Measurements from ENCODE around the gene IFT57. TPM values are rescaled to one million over a fixed set of nuclear protein-coding genes. Genes with fewer than 3 reads are reported as not detected.

Gene IFT57
- total and polyA plus RNA-seq, 10 donors: 26.2 to 48.9 (median 38.9) TPM

- Histone ChIP-seq H3K27me3 (replicated peaks in 1 of 7) (no peaks in the 10 kb centered on the region), H3K27ac (no peak overlapping the region), H3K36me3 (peaks cover 0 to 19% (median 5%) of the 10 kb centered on the region in 6 donors), H3K4me1 (peaks cover 0 to 15% (median 4%) of the 10 kb centered on the region in 6 donors), H3K9me3 (no peaks in the 10 kb centered on the region), H3K4me3 (no peak overlapping the region)
- 67 to 85% (median 77%) methylated on average over 2 of the region's 2 CpGs for WGBS, 5 donors
- TF ChIP-seq POLR2AphosphoS5 (IDR thresholded peaks at IDR 0.05): no peak
- no peak for TF ChIP-seq POLR2A (IDR thresholded peaks at IDR 0.05)
- TF ChIP-seq CTCF (IDR thresholded peaks at IDR 0.05 in 8 of 11, conservative IDR thresholded peaks at IDR 0.05 in 3 of 11): no peak
- no peak for DNase-seq
- intact Hi-C loops (cut with DNase I; ENCODE audit: low total_unique reads): no loop called here
Observed at GRCh38 chr3:108171106-108171505, 51.1 kb downstream of the IFT57 start.

- Histone ChIP-seq H3K27me3 (replicated peaks in 1 of 7) (no peaks in the 10 kb centered on the region), H3K4me3 (no peak overlapping the region), H3K9me3 (no peaks in the 10 kb centered on the region), H3K36me3 (peaks cover 0 to 77% (median 8%) of the 10 kb centered on the region in 6 donors), H3K4me1 (peaks cover 0 to 8% (median 0%) of the 10 kb centered on the region in 6 donors), H3K27ac (no peak overlapping the region)
- no peak for TF ChIP-seq CTCF (IDR thresholded peaks at IDR 0.05 in 8 of 11, conservative IDR thresholded peaks at IDR 0.05 in 3 of 11)
- no peak for TF ChIP-seq POLR2AphosphoS5 (IDR thresholded peaks at IDR 0.05)
- no peak for TF ChIP-seq POLR2A (IDR thresholded peaks at IDR 0.05)
- no peak for DNase-seq
- intact Hi-C loops (cut with DNase I; ENCODE audit: low total_unique reads): no loop called here
Observed at GRCh38 chr3:108164391-108164790, 57.8 kb downstream of the IFT57 start.

GRCh38 chr3:108159865-108160264 is 62.4 kb downstream of the IFT57 start:
- no peak for DNase-seq
- no peaks in the 10 kb centered on the region for H3K27me3 ChIP-seq (replicated peaks in 1 of 7)
- no peak overlapping the region for H3K4me3 ChIP-seq
- TF ChIP-seq CTCF (IDR thresholded peaks at IDR 0.05 in 8 of 11, conservative IDR thresholded peaks at IDR 0.05 in 3 of 11) (no peak), POLR2AphosphoS5 (IDR thresholded peaks at IDR 0.05) (no peak), POLR2A (IDR thresholded peaks at IDR 0.05) (no peak)
- no peaks in the 10 kb centered on the region for H3K9me3 ChIP-seq
- no peak overlapping the region for H3K27ac ChIP-seq
- peaks cover 0 to 46% (median 0%) of the 10 kb centered on the region in 6 donors for H3K36me3 ChIP-seq
- intact Hi-C loops (cut with DNase I; ENCODE audit: low total_unique reads): no loop called here
- H3K4me1 ChIP-seq: peaks cover 0 to 16% (median 0%) of the 10 kb centered on the region in 6 donors
- 41 to 52% (median 48%) methylated on average over 1 of the region's 1 CpG for WGBS, 5 donors

- TF ChIP-seq POLR2AphosphoS5 (IDR thresholded peaks at IDR 0.05): no peak
- no peak for TF ChIP-seq POLR2A (IDR thresholded peaks at IDR 0.05)
- no peak for TF ChIP-seq CTCF (IDR thresholded peaks at IDR 0.05 in 8 of 11, conservative IDR thresholded peaks at IDR 0.05 in 3 of 11)
- Histone ChIP-seq H3K9me3 (peaks cover 0 to 5% (median 0%) of the 10 kb centered on the region in 8 donors), H3K4me1 (peaks cover 0 to 16% (median 0%) of the 10 kb centered on the region in 6 donors), H3K36me3 (peaks cover 0 to 38% (median 0%) of the 10 kb centered on the region in 6 donors), H3K27ac (no peak overlapping the region), H3K27me3 (replicated peaks in 1 of 7) (no peaks in the 10 kb centered on the region), H3K4me3 (no peak overlapping the region)
- DNase-seq: no peak
- intact Hi-C loops (cut with DNase I; ENCODE audit: low total_unique reads): no loop called here
- 95 to 98% (median 97%) methylated on average over 7 of the region's 7 CpGs for WGBS, 5 donors
Observed at GRCh38 chr3:108159105-108159504, 63.1 kb downstream of the IFT57 start.

All from spleen (tissue), 11 donors.